Cardiac muscle cell (in vitro differentiated cells and primary cell): Measurements from ENCODE around the gene MYO6. TPM values are rescaled to one million over a fixed set of nuclear protein-coding genes. Genes with fewer than 3 reads are reported as not detected.

Experiments
- DNase-seq, 2 donors: peaks; one replicate each; pipeline versions ENCODE4 v3.0.0 to v3.0.0-alpha.2; 2010 to 2017; ENCODE audit warnings: low read depth in 1 of 2, low spot score in 1 of 2
- H3K27ac ChIP-seq: fragments of 200-600 bp; sonication (generic); 2 replicates; pipeline ENCODE4 v1.5.1; 2016
- H3K27me3 ChIP-seq: fragments of 200-600 bp; sonication (generic); 2 replicates; pipeline ENCODE4 v1.6.0; 2016; ENCODE audit warnings: control low read depth
- H3K36me3 ChIP-seq: fragments of 200-600 bp; sonication (generic); 2 replicates; pipeline ENCODE4 v1.5.1; 2016; ENCODE audit warnings: control low read depth
- H3K4me1 ChIP-seq: fragments of 200-600 bp; sonication (generic); 2 replicates; pipeline ENCODE4 v1.8.1; 2017; ENCODE audit warnings: low read depth, mild to moderate bottlenecking, mixed run types
- H3K4me3 ChIP-seq: fragments of 200-600 bp; sonication (generic); 2 replicates; pipeline ENCODE4 v1.5.1; 2016; ENCODE audit warnings: mild to moderate bottlenecking
- H3K9me3 ChIP-seq: fragments of 200-600 bp; sonication (generic); 2 replicates; pipeline ENCODE4 v1.5.1; 2017; ENCODE audit warnings: low read depth, mild to moderate bottlenecking, control low read depth
- CTCF ChIP-seq: IDR thresholded peaks from 2 replicates; pipeline ENCODE4 v1.5.1; 2012; ENCODE audit warnings: low read depth, mild to moderate bottlenecking, low read length
- polyA plus RNA-seq: library from polyadenylated mRNA; unstranded; fragments of >200 nt; fragmentation: Nextera tagmentation; extraction: Ambion mirVana; gene quantifications from 2 replicates; pipeline ENCODE4 v1.2.1, GENCODE V29; 2016
- total RNA-seq: library from RNA; depleted of rRNA; stranded (reverse); fragments of >200 nt; gene quantifications from 2 replicates; pipeline ENCODE4 v1.2.3, GENCODE V29; 2016

MYO6 gene
- total and polyA plus RNA-seq, 2 experiments from 2014 or later, result 17.9 to 34.7 TPM

- Histone ChIP-seq H3K36me3 (no peaks in the 10 kb centered on the region), H3K27me3 (no peaks in the 10 kb centered on the region), H3K9me3 (no peaks in the 10 kb centered on the region), H3K4me1 (no peaks in the 10 kb centered on the region), H3K4me3 (no peak overlapping the region), H3K27ac (no peak overlapping the region)
- no peak for DNase-seq
- no peak for TF ChIP-seq CTCF
Observed at GRCh38 chr6:75758061-75758460, 9.0 kb downstream of the MYO6 start.

- no peak for TF ChIP-seq CTCF
- no peaks in the 10 kb centered on the region for H3K27me3 ChIP-seq
- no peak overlapping the region for H3K4me3 ChIP-seq
- H3K36me3 ChIP-seq, result no peaks in the 10 kb centered on the region
- no peak for DNase-seq
- H3K27ac ChIP-seq, result no peak overlapping the region
- H3K9me3 ChIP-seq, result no peaks in the 10 kb centered on the region
- no peaks in the 10 kb centered on the region for H3K4me1 ChIP-seq
Observed at GRCh38 chr6:75759207-75759606, 10.2 kb downstream of the MYO6 start.

- H3K36me3 ChIP-seq, result no peaks in the 10 kb centered on the region
- no peak overlapping the region for H3K27ac ChIP-seq
- no peak for TF ChIP-seq CTCF
- no peak overlapping the region for H3K4me3 ChIP-seq
- no peaks in the 10 kb centered on the region for H3K4me1 ChIP-seq
- H3K27me3 ChIP-seq, result no peaks in the 10 kb centered on the region
- no peak for DNase-seq
- H3K9me3 ChIP-seq, result no peaks in the 10 kb centered on the region
Observed at GRCh38 chr6:75760320-75760719, 11.3 kb downstream of the MYO6 start.

- Histone ChIP-seq H3K4me3 (no peak overlapping the region), H3K4me1 (no peaks in the 10 kb centered on the region), H3K27me3 (no peaks in the 10 kb centered on the region), H3K27ac (no peak overlapping the region), H3K9me3 (no peaks in the 10 kb centered on the region), H3K36me3 (no peaks in the 10 kb centered on the region)
- no peak for DNase-seq
- no peak for TF ChIP-seq CTCF
Observed at GRCh38 chr6:75761489-75761888, 12.4 kb downstream of the MYO6 start.

GRCh38 chr6:75762063-75762462 lies 13.0 kb downstream of the MYO6 start:
- no peak overlapping the region for H3K4me3 ChIP-seq
- no peak for TF ChIP-seq CTCF
- no peak for DNase-seq
- H3K4me1 ChIP-seq, result no peaks in the 10 kb centered on the region
- no peaks in the 10 kb centered on the region for H3K27me3 ChIP-seq
- H3K36me3 ChIP-seq, result no peaks in the 10 kb centered on the region
- H3K9me3 ChIP-seq, result no peaks in the 10 kb centered on the region
- H3K27ac ChIP-seq, result no peak overlapping the region

GRCh38 chr6:75766387-75766786 lies 17.3 kb downstream of the MYO6 start:
- no peaks in the 10 kb centered on the region for H3K36me3 ChIP-seq
- no peaks in the 10 kb centered on the region for H3K9me3 ChIP-seq
- H3K27me3 ChIP-seq, result no peaks in the 10 kb centered on the region
- no peak for DNase-seq
- no peak for TF ChIP-seq CTCF
- peaks cover 4% of the 10 kb centered on the region for H3K4me1 ChIP-seq
- H3K4me3 ChIP-seq, result no peak overlapping the region
- no peak overlapping the region for H3K27ac ChIP-seq
